GM12874 (cell line): ENCODE data around the gene FBXO46.

Experiments
- CTCF ChIP-seq: IDR thresholded peaks from 2 replicates; pipeline ENCODE4 v1.5.1; 2011; ENCODE audit warnings: low read depth, mild to moderate bottlenecking, control low read depth, low read length, moderate library complexity; ENCODE audit not compliant: insufficient read depth

The FBXO46 gene

GRCh38 chr19:45754323-45754722, 23.6 kb upstream of the FBXO46 start:
- TF ChIP-seq CTCF = no peak

GRCh38 chr19:45753548-45753947, 22.9 kb upstream of the FBXO46 start:
- TF ChIP-seq CTCF = 0 out of 2 replicates have a peak, but pooled peaks have one; percentile 5

DNA sequence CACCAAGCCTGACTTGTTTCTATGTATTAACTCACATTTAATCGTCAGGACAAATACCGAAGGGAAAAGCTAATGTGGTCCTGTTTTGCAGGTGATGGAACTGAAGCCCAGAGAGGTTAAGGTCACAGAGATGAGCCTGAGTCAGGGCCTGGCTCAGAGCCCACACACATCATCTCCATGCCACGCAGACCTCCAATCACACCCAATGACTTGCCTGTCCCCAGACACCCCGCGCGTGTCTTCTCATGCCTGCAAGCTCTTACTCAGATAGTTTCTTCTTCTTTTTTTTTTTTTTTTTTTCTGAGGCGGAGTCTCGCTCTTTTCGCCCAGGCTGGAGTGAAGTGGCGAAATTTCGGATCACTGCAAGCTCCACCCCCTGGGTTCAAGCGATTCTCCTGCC, 21.9 kb upstream of the FBXO46 start:
- TF ChIP-seq CTCF = no peak

DNA sequence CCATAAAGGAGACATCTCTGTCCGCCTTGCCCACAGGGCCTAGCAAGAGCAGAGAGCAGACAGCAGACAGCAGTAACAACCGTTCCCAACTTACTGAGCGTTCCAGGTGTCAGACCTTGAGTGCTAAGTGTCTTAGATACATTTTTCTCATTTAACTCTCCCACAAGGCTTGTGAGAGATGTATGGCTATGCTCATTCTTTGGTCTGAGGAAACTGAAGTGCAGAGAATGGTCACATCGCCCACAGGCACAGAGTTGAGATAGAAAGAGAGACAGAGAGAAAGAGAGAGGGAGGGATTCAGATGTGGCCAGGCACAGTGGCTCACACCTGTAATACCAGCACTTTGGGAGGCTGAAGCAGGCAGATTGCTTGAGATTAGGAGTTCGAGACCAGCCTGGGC, 16.8 kb upstream of the FBXO46 start:
- TF ChIP-seq CTCF = no peak

- TF ChIP-seq CTCF = no peak
These were observed 16.2 kb upstream of the FBXO46 start for GRCh38 chr19:45746866-45747265.

GRCh38 chr19:45745606-45746005, 14.9 kb upstream of the FBXO46 start:
- no peak for TF ChIP-seq CTCF

- TF ChIP-seq CTCF = no peak
These were observed 12.3 kb upstream of the FBXO46 start for GRCh38 chr19:45742969-45743368.
